GM12864 (cell line): ENCODE results near the gene PAFAH1B2.

Source experiments
- DNase-seq: peaks from one replicate; pipeline ENCODE4 v3.0.0-alpha.2; 2011; ENCODE audit warnings: low read depth
- H3K4me3 ChIP-seq: 2 replicates; pipeline ENCODE4 v1.5.1; 2011; ENCODE audit warnings: mild to moderate bottlenecking, low read depth, low read length, control low read depth
- TF ChIP-seq, protein P1 (sequence below): IDR thresholded peaks from 2 replicates; pipeline ENCODE4 v1.5.1; 2011; ENCODE audit warnings: low read depth, mild to moderate bottlenecking, moderate library complexity, low read length, control low read depth, inconsistent platforms; ENCODE audit errors: missing control alignments

Gene PAFAH1B2

DNA sequence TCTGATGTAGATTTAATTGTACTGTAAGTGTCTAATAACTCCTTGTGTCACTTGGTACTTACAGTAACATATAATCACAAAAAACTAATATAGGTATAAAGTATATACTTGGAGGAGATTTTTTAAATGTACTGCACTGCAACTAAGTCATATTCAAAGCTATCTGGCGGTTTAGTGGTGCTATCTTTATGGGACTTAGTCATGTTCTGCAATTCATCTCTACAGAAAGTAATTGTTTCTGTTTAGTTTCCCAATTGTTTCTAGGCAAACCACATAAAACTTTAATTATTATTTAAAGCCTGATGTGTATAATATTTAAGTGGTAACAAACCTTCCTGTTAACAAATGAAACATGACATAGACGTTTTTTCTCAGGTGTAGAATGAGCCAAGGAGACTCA is 8.0 kb downstream of the PAFAH1B2 start:
- DNase-seq: no peak
- TF ChIP-seq, protein P1, sequence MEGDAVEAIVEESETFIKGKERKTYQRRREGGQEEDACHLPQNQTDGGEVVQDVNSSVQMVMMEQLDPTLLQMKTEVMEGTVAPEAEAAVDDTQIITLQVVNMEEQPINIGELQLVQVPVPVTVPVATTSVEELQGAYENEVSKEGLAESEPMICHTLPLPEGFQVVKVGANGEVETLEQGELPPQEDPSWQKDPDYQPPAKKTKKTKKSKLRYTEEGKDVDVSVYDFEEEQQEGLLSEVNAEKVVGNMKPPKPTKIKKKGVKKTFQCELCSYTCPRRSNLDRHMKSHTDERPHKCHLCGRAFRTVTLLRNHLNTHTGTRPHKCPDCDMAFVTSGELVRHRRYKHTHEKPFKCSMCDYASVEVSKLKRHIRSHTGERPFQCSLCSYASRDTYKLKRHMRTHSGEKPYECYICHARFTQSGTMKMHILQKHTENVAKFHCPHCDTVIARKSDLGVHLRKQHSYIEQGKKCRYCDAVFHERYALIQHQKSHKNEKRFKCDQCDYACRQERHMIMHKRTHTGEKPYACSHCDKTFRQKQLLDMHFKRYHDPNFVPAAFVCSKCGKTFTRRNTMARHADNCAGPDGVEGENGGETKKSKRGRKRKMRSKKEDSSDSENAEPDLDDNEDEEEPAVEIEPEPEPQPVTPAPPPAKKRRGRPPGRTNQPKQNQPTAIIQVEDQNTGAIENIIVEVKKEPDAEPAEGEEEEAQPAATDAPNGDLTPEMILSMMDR: no peak
- no peak overlapping the region for H3K4me3 ChIP-seq

DNA sequence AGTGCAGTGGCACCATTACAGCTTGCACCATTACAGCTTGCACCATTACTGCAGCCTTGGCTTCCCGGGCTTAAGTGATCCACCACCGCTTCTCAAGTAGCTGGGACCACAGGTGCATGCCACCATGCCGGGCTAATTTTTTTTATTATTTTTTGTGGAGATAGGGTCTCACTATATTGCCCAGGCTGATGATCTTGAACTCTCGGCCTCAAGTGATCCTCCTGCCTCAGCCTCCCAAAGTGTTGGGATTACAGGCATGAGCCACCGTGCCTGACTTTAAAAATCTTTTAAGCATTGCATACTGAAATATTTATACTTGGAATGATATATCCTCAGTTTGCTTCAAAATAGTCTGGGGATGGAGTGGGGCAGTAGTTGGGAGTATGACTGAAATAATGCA is 10.4 kb downstream of the PAFAH1B2 start:
- no peak overlapping the region for H3K4me3 ChIP-seq
- TF ChIP-seq, protein P1: no peak
- DNase-seq: no peak

DNA sequence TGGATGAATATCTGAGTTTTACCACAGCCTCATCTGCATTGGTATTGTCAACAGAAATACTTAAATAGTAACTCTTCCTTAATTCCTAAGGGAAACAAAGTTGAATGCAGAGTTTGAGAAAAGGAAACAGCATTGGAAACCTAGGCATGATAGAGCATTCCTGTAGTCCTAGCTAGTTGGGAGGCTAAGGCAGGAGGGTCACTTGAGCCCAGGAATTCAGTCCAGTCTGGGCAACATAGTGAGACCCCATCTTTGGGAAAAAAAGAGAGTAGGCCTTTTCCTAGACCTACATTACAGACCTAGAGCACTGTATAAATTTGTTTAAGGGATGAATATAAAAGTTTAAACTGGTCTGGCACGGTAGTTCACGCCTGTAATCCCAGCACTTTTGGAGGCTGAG is 13.4 kb downstream of the PAFAH1B2 start:
- TF ChIP-seq, protein P1: no peak
- no peak overlapping the region for H3K4me3 ChIP-seq
- no peak for DNase-seq

DNA sequence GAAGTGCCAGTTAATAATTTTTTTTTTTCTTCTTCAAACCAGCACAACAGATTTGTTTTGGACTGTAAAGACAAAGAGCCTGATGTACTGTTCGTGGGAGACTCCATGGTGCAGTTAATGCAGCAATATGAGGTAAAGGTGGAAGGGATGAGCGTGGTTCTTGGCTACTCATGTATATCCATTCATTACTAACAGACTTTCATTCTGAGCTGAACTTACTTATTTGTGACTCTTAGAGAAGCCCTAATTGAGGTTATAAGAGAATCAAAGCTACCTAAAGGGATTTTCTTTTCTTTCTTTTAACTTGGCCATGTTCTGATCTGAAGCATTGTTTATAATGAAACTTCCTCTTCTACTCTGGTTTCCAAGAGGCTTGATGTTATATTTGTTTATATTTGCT is 15.8 kb downstream of the PAFAH1B2 start:
- TF ChIP-seq, protein P1: no peak
- H3K4me3 ChIP-seq: no peak overlapping the region
- no peak for DNase-seq

DNA sequence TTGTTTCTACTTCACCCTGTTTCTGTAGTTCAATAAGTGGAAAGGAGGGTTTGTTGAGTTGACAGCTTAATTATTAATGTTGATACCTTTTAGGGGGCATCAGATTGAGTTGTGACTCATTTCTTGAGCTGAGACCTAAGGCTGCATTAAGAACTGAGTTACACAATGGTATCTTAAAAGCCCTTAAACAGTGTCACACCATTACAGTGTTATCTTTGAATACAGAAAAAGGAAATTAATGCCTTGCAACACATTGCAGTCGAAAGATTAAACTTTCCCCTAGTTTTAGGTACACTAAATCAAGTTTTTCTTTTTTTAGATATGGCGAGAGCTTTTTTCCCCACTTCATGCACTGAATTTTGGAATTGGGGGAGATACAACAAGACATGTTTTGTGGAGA is 16.7 kb downstream of the PAFAH1B2 start:
- TF ChIP-seq, protein P1: no peak
- no peak overlapping the region for H3K4me3 ChIP-seq
- no peak for DNase-seq

DNA sequence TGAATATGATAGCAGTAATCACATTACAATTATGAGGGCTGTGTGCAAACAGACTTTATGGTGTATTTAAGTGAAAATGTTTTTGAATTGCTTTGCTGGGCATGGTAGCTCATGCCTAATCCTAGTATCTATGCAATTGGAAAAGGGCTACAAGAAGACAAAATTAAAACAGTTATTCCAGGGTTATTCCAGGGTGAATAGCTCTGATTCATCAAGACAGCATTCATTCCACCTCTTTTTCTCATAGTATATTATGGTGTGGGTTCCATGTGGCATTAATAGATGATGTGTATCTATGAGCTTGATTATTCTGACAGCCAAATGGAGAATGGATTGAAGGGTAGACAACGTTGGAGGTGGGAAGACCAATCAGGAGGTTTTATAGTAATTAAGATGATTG is 22.4 kb downstream of the PAFAH1B2 start:
- TF ChIP-seq, protein P1: no peak
- no peak overlapping the region for H3K4me3 ChIP-seq
- no peak for DNase-seq

DNA sequence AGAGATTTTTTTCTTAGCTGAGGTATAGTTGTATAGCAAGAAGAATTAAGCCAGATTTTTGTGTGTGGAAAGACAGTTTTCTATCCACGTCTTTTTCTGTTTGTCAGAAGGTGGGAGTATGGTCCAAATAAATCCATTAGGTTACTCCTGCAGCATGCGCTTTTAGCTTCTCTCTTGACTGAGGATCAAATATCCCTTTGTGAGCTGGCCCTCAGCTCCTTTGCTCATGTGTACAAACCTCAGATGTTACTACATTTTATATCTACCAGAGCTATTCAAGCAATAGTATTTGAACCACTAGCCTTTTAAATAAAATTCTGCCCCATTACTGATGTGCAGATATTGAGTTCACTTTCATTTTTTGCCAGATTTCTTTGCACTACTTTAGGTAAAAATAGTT is 25.6 kb downstream of the PAFAH1B2 start:
- TF ChIP-seq, protein P1: no peak
- H3K4me3 ChIP-seq: no peak overlapping the region
- DNase-seq: no peak
